HEK293 (cell line): Measurements from ENCODE around the gene ADAMTS4.

Experiments
- BCL11B ChIP-seq: fragments of 450-650 bp; formaldehyde crosslinking; IDR thresholded peaks from 2 replicates; pipeline ENCODE4 v1.5.1; 2016; ENCODE audit warnings: low read depth, missing biosample characterization, missing genetic modification characterization
- PATZ1 ChIP-seq: fragments of 450-650 bp; formaldehyde crosslinking; IDR thresholded peaks from 2 replicates; pipeline ENCODE4 v1.5.1; 2016; ENCODE audit warnings: missing biosample characterization, missing genetic modification characterization
- SP3 ChIP-seq: fragments of 450-650 bp; formaldehyde crosslinking; IDR thresholded peaks from 2 replicates; pipeline ENCODE4 v1.5.1; 2016; ENCODE audit warnings: missing biosample characterization, missing genetic modification characterization
- YY2 ChIP-seq: fragments of 450-650 bp; formaldehyde crosslinking; IDR thresholded peaks from 2 replicates; pipeline ENCODE4 v1.5.1; 2016; ENCODE audit warnings: missing biosample characterization, missing genetic modification characterization
- ZBTB21 ChIP-seq: fragments of 450-650 bp; formaldehyde crosslinking; IDR thresholded peaks from 2 replicates; pipeline ENCODE4 v1.5.1; 2017; ENCODE audit warnings: missing biosample characterization, missing genetic modification characterization
- ZFHX2 ChIP-seq: fragments of 450-650 bp; formaldehyde crosslinking; conservative IDR thresholded peaks from 2 replicates; pipeline ENCODE4 v1.5.1; 2016; ENCODE audit warnings: missing biosample characterization, missing genetic modification characterization
- ZNF140 ChIP-seq: fragments of 450-650 bp; formaldehyde crosslinking; IDR thresholded peaks from 2 replicates; pipeline ENCODE4 v1.5.1; 2016; ENCODE audit warnings: missing biosample characterization, missing genetic modification characterization
- ZNF155 ChIP-seq: fragments of 450-650 bp; formaldehyde crosslinking; IDR thresholded peaks from 2 replicates; pipeline ENCODE4 v1.5.1; 2016; ENCODE audit warnings: missing biosample characterization, missing genetic modification characterization
- ZNF18 ChIP-seq: fragments of 450-650 bp; formaldehyde crosslinking; IDR thresholded peaks from 2 replicates; pipeline ENCODE4 v1.5.1; 2016; ENCODE audit warnings: missing biosample characterization, missing genetic modification characterization
- ZNF239 ChIP-seq: fragments of 450-650 bp; formaldehyde crosslinking; IDR thresholded peaks from 2 replicates; pipeline ENCODE4 v1.5.1; 2016; ENCODE audit warnings: missing biosample characterization, missing genetic modification characterization
- ZNF391 ChIP-seq: fragments of 450-650 bp; formaldehyde crosslinking; IDR thresholded peaks from 2 replicates; pipeline ENCODE4 v1.5.1; 2016; ENCODE audit warnings: low read depth, missing biosample characterization, missing genetic modification characterization, borderline replicate concordance
- ZNF394 ChIP-seq: fragments of 450-650 bp; formaldehyde crosslinking; IDR thresholded peaks from 2 replicates; pipeline ENCODE4 v1.5.1; 2016; ENCODE audit warnings: missing biosample characterization, missing genetic modification characterization, mild to moderate bottlenecking, moderate library complexity, borderline replicate concordance
- ZNF48 ChIP-seq: fragments of 450-650 bp; formaldehyde crosslinking; IDR thresholded peaks from 2 replicates; pipeline ENCODE4 v1.5.1; 2016; ENCODE audit warnings: missing biosample characterization, missing genetic modification characterization
- ZNF555 ChIP-seq: fragments of 450-650 bp; formaldehyde crosslinking; conservative IDR thresholded peaks from 2 replicates; pipeline ENCODE4 v1.5.1; 2017; ENCODE audit warnings: missing biosample characterization, mild to moderate bottlenecking, missing genetic modification characterization, inconsistent platforms
- ZNF660 ChIP-seq: fragments of 450-650 bp; IDR thresholded peaks from 2 replicates; pipeline ENCODE4 v1.5.1; 2018; ENCODE audit warnings: missing biosample characterization, mild to moderate bottlenecking, missing genetic modification characterization
- ZSCAN30 ChIP-seq: fragments of 450-650 bp; IDR thresholded peaks from 2 replicates; pipeline ENCODE4 v1.5.1; 2018; ENCODE audit warnings: missing biosample characterization, mild to moderate bottlenecking, missing genetic modification characterization, moderate library complexity
- TF ChIP-seq, protein P1 (sequence below): fragments of 450-650 bp; formaldehyde crosslinking; IDR thresholded peaks from 2 replicates; pipeline ENCODE4 v1.5.1; 2016; ENCODE audit warnings: missing biosample characterization, missing genetic modification characterization
- TF ChIP-seq, protein P2 (sequence below): fragments of 450-650 bp; formaldehyde crosslinking; IDR thresholded peaks from 2 replicates; pipeline ENCODE4 v1.5.1; 2017; ENCODE audit warnings: missing biosample characterization, mild to moderate bottlenecking, missing genetic modification characterization, moderate library complexity
- TF ChIP-seq, protein P3 (sequence below): fragments of 450-650 bp; formaldehyde crosslinking; IDR thresholded peaks from 2 replicates; pipeline ENCODE4 v1.5.1; 2016; ENCODE audit warnings: missing biosample characterization, missing genetic modification characterization
- TF ChIP-seq, protein P4 (sequence below): fragments of 450-650 bp; formaldehyde crosslinking; IDR thresholded peaks from 2 replicates; pipeline ENCODE4 v1.5.1; 2017; ENCODE audit warnings: missing biosample characterization, missing genetic modification characterization
- TF ChIP-seq, protein P5 (sequence below): fragments of 450-650 bp; formaldehyde crosslinking; conservative IDR thresholded peaks from 2 replicates; pipeline ENCODE4 v1.5.1; 2016; ENCODE audit warnings: low read depth, missing biosample characterization, missing genetic modification characterization

Gene ADAMTS4

DNA sequence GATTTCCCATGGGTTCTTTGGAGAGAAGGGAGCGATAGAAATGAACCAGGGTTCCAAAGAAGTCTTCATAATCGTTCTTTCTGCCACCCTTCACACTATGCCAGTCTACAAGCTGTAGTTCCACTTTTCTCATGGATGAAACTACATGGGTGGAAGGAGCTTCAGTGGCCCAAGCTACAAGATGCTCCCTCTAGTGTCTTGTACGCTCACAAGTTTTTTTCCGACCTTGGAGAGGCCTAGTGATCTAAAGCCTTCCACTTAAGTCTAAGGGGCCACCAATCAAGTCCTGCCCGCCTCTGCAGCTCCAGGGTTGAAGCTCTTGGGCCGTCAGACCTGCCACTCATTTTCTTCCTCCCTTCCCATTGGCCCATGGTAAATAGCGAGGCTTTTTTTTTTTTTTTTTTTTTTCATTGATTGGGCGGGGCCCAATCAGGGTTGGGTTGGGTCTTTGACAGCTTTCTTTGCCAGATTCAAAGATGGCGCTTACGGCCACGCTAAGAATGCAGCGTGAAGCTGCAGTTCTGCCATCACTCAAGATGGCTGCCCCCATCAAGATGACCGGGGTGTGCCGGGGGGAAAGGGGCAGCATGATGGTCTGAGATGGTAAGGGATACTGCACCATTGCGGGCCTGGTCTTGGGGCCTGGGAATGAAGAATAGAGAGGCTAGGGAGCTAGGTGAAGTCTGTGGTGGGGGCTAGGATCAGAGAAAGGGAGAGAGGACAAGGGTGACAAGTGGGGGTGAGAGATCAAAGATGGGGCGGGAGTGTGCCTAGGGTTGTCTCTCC is 26.9 kb upstream of the ADAMTS4 start, which contains the start of gene TOMM40L (continued):
- TF ChIP-seq ZNF391 (tag by site-specific recombination) = peak; percentile 24; the same call in 1 of the 2 replicates
- peak; percentile 43; the same call in 1 of the 2 replicates for TF ChIP-seq ZBTB21 (tag by site-specific recombination)
- no peak for TF ChIP-seq ZNF155
- peak; percentile 72; the same call in 1 of the 2 replicates for TF ChIP-seq BCL11B
- peak; percentile 6 for TF ChIP-seq ZNF394 (tag by site-specific recombination)
- TF ChIP-seq SP3 (tag by site-specific recombination) = peak; percentile 94
- TF ChIP-seq PATZ1 = peak; percentile 97
- TF ChIP-seq, protein P1, sequence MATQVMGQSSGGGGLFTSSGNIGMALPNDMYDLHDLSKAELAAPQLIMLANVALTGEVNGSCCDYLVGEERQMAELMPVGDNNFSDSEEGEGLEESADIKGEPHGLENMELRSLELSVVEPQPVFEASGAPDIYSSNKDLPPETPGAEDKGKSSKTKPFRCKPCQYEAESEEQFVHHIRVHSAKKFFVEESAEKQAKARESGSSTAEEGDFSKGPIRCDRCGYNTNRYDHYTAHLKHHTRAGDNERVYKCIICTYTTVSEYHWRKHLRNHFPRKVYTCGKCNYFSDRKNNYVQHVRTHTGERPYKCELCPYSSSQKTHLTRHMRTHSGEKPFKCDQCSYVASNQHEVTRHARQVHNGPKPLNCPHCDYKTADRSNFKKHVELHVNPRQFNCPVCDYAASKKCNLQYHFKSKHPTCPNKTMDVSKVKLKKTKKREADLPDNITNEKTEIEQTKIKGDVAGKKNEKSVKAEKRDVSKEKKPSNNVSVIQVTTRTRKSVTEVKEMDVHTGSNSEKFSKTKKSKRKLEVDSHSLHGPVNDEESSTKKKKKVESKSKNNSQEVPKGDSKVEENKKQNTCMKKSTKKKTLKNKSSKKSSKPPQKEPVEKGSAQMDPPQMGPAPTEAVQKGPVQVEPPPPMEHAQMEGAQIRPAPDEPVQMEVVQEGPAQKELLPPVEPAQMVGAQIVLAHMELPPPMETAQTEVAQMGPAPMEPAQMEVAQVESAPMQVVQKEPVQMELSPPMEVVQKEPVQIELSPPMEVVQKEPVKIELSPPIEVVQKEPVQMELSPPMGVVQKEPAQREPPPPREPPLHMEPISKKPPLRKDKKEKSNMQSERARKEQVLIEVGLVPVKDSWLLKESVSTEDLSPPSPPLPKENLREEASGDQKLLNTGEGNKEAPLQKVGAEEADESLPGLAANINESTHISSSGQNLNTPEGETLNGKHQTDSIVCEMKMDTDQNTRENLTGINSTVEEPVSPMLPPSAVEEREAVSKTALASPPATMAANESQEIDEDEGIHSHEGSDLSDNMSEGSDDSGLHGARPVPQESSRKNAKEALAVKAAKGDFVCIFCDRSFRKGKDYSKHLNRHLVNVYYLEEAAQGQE (tag by site-specific recombination) = peak; percentile 37
- TF ChIP-seq ZFHX2 = 0 out of 2 replicates have a peak, but pooled peaks have one; percentile 20
- TF ChIP-seq, protein P2, sequence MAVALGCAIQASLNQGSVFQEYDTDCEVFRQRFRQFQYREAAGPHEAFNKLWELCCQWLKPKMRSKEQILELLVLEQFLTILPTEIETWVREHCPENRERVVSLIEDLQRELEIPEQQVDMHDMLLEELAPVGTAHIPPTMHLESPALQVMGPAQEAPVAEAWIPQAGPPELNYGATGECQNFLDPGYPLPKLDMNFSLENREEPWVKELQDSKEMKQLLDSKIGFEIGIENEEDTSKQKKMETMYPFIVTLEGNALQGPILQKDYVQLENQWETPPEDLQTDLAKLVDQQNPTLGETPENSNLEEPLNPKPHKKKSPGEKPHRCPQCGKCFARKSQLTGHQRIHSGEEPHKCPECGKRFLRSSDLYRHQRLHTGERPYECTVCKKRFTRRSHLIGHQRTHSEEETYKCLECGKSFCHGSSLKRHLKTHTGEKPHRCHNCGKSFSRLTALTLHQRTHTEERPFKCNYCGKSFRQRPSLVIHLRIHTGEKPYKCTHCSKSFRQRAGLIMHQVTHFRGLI (tag by site-specific recombination) = no peak; the same call in 1 of the 2 replicates
- TF ChIP-seq, protein P3, sequence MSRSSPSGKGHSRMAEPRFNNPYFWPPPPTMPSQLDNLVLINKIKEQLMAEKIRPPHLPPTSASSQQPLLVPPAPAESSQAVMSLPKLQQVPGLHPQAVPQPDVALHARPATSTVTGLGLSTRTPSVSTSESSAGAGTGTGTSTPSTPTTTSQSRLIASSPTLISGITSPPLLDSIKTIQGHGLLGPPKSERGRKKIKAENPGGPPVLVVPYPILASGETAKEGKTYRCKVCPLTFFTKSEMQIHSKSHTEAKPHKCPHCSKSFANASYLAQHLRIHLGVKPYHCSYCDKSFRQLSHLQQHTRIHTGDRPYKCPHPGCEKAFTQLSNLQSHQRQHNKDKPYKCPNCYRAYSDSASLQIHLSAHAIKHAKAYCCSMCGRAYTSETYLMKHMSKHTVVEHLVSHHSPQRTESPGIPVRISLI = peak; percentile 100
- TF ChIP-seq ZNF555 (tag by site-specific recombination) = no peak
- TF ChIP-seq ZNF18 (tag by site-specific recombination) = no peak
- TF ChIP-seq ZNF48 (tag by site-specific recombination) = no peak
- peak; percentile 10; the same call in 1 of the 2 replicates for TF ChIP-seq ZSCAN30
- peak; percentile 95 for TF ChIP-seq YY2 (tag by site-specific recombination)
- TF ChIP-seq, protein P4, sequence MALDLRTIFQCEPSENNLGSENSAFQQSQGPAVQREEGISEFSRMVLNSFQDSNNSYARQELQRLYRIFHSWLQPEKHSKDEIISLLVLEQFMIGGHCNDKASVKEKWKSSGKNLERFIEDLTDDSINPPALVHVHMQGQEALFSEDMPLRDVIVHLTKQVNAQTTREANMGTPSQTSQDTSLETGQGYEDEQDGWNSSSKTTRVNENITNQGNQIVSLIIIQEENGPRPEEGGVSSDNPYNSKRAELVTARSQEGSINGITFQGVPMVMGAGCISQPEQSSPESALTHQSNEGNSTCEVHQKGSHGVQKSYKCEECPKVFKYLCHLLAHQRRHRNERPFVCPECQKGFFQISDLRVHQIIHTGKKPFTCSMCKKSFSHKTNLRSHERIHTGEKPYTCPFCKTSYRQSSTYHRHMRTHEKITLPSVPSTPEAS (tag by site-specific recombination) = 0 out of 2 replicates have a peak, but pooled peaks have one; percentile 29
- no peak for TF ChIP-seq ZNF239
- TF ChIP-seq, protein P5, sequence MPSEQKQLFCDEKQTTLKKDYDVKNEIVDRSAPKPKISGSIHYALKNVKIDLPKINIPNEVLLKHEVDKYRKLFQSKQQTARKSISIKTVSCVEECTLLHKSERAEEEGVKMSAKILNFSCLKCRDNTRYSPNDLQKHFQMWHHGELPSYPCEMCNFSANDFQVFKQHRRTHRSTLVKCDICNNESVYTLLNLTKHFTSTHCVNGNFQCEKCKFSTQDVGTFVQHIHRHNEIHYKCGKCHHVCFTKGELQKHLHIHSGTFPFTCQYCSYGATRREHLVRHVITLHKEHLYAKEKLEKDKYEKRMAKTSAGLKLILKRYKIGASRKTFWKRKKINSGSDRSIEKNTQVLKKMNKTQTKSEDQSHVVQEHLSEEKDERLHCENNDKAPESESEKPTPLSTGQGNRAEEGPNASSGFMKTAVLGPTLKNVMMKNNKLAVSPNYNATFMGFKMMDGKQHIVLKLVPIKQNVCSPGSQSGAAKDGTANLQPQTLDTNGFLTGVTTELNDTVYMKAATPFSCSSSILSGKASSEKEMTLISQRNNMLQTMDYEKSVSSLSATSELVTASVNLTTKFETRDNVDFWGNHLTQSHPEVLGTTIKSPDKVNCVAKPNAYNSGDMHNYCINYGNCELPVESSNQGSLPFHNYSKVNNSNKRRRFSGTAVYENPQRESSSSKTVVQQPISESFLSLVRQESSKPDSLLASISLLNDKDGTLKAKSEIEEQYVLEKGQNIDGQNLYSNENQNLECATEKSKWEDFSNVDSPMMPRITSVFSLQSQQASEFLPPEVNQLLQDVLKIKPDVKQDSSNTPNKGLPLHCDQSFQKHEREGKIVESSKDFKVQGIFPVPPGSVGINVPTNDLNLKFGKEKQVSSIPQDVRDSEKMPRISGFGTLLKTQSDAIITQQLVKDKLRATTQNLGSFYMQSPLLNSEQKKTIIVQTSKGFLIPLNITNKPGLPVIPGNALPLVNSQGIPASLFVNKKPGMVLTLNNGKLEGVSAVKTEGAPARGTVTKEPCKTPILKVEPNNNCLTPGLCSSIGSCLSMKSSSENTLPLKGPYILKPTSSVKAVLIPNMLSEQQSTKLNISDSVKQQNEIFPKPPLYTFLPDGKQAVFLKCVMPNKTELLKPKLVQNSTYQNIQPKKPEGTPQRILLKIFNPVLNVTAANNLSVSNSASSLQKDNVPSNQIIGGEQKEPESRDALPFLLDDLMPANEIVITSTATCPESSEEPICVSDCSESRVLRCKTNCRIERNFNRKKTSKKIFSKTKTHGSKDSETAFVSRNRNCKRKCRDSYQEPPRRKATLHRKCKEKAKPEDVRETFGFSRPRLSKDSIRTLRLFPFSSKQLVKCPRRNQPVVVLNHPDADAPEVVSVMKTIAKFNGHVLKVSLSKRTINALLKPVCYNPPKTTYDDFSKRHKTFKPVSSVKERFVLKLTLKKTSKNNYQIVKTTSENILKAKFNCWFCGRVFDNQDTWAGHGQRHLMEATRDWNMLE (tag by site-specific recombination) = peak; percentile 47; the same call in 1 of the 2 replicates
- peak; percentile 78; the same call in 1 of the 2 replicates for TF ChIP-seq ZNF660 (tag by site-specific recombination)
- TF ChIP-seq ZNF140 (tag by site-specific recombination) = no peak
